ENCODE measurements around the gene BARX1.
"Not testable (repeated sequence)": the region's sequence is repeated elsewhere in the genome, so short reads cannot be mapped to it uniquely, and the experiment has no call there.

BARX1 gene

DNA sequence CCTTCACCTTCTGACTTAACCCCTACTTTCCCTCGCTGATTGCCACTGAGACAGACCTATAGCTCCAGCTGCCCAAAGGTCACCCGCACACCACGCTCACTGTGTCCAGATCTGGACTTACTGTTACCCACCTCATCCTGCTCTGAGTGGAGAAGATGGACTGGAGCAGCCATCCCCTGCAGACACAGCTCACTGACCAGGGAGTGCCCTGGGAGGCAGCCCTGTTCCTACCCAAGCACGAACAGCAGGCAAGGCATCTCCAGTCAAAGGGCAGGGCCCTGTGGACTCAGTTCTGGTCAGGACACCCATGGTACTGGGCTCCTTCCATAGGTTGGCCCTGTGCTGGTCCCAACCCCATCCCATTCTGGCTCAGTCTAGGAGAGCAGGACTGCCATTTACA lies 9.5 kb upstream of the BARX1 start:
- no peak for DNase-seq

DNA sequence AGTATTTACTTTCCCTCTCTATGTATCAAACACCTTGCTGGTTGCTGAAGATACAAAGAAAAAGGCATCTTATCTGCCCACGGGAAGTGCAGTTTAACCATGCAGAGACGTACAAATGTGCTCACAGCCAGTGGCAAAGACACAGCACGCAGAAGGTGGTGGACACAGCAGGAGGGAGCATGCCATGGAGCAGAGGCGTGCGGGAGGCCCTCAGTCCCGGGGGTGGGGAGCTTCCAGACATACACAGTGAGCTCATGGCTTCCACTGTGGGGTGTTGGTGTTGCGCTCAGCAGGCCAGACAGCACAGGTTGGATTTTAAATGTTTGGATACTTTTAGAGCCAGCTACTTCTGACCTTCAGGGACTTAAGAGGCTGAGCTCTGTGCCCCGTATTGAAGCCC lies 8.8 kb upstream of the BARX1 start:
- DNase-seq = no peak

DNA sequence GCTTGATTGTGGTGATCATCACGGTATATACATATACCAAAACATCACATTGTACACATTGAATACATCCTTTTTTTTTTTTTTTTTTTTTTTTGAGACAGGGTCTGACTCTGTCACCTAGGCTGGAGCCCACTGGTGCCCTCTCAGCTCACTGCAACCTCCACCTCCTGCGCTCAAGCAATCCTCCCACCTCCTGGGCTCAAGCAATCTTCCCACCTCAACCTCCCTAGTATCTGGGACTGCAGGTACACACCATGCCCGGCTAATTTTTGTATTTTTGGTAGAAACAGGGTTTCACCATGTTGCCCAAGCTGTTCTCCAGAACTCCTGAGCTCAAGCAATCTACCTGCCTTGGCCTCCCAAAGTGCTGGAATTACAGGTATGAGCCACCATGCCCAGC lies 8.3 kb upstream of the BARX1 start:
- not testable (repeated sequence) for DNase-seq

DNA sequence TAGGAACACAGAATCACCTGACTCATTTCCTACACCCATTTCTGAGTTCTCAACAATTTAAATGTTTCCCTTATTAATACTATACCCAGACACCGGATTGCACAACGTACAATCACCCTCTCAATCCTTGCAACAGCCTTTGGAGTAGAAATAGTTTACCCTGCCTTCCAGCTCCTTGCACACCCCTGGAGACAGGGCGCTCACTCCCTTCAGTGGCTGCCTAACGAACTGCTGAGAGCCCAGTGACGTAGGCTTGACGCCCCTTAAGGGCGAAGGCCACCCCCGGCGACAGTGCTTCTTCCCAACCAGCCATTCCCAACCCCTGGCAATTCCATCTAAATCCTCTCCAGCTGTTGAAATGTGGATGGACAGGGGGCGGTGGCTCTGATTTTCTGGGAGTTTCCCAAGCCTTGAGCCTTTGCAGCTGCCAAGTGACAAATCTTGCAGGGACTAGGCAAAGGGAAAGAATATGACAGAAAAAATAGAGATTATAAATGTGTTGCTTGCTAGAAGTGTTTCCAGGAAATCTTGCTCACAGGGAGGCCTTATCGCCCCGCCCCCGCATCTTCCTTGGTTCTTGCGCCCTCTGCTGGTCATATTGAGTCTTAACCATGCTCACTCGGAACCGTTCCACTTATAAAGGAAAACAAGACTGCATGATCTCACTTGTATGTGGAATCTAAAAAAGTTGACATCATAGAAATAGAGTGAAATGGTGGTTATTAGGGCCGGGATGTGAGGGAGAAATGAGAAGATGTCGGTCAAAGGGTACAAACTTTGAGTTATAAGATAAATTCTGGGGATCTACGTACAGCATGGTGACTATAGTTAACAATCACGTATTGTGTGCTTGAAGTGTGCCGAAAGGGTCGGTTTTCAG lies 7.6 kb upstream of the BARX1 start:
- peak; percentile 73 for DNase-seq

DNA sequence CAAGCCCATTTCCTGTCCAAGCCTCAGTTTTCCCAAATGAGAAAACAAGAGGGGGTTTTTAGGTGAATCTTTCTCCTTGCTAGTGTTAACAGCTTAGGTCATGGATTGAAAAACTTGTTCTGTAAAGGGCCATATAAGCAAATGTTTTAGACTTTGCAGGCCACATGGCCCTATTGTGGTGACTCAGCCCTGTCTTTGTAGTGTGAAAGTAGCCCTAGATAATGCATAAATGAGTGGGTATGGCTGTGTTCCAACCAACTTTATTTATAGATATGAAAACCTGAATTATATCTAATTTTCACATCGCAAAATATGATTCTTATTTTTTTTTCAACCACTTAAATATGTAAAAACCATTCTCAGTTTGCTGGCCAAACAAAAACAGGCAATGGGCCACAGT lies 6.9 kb upstream of the BARX1 start:
- DNase-seq = no peak

DNA sequence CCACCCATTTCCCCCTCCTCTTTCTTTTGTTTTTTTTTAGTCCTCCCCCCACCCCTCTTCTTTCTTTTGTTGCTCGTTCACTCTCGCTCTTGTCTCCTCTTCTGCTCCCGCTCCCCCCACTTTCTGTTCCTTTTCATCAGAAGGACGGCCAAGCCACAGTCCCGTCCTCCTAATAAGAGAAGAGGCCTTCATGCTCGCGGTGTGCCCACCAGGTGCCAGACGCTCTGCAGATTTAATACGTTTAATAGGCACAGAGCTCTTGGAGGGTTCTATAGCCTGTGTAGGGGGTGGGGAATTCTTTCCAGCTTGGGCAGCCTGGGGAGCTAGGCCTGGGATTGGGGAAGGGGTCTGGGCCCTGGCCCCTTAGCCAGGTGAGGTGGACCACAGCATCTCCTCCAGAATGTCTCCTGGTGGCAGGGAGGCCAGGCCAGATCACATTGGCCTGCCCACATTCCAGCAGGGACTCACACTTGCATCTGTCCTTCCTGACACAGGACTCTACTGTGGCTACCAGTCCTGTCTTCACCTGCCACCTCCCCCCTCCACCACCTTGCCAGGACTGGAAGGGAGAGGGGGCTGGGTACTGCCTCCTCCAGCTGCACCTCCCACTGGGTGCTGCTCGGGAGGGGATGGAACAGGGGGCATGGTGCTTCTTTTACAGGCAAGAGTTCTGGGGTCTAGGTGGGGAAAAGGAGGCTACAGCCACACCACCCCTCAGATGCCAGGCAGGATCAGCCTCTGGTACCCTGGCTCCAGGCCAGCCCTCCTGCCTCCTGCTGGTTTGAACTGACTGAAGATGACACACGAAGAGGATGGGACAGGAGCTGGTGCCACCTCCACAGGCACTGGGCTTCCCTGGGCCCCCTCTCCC lies 6.1 kb upstream of the BARX1 start:
- DNase-seq = no peak

DNA sequence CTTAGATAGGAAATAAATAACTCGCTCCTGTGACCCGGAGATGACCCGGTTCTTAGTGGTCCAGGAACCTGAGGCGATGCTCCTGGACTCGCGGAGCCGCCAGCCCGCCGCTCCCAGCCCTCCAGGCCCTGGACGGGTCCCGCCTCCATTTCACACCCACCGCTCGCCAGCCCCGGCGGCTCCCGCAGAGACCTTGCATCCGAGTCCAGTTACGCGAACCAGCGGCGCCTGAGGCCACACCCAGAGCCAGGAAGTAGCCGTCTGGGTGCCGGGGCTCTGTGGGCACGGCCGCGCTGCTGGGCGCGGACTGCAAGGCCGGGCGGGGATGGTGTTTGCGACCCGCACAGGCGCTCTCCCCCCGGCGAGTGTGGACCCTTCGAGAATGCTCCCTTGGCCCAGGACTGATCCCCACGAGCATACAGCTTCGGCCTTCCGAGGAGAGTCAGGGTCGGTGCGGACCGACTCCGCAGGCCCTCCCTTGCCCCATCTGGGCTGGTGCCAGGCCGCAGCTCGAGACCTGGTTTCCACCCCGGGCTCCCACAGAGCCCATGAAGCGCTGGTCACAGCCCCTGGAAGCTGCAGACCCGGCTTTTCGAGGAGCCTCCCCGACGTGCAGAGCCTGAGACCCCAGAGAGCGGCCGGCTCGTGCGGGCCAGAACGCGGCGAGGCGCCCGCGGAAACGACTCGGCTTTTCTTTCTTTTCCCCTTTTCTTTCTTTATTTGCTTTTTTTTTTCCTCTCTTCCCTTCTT lies 5.2 kb upstream of the BARX1 start:
- no peak for DNase-seq

DNA sequence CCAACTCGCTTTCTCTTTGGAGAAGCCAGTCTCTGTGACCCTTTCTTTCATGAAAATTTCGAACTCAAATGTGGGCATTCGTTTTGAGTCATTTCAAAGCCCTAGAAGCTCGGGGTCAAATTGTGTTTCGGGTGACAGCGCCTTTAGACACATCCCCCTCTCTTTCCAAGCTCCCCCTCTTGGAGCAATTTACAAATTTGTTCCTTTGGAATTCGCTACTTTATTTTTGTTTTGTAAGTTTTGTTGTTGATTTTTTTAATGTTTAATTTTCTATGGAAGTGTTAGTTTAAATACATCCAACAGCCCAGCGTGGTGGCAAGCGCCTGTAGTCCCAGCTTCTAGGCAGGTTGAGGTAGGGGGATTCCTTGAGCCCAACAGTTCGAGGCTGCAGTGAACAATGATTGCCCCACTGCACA lies 4.6 kb upstream of the BARX1 start:
- no peak for DNase-seq

DNA sequence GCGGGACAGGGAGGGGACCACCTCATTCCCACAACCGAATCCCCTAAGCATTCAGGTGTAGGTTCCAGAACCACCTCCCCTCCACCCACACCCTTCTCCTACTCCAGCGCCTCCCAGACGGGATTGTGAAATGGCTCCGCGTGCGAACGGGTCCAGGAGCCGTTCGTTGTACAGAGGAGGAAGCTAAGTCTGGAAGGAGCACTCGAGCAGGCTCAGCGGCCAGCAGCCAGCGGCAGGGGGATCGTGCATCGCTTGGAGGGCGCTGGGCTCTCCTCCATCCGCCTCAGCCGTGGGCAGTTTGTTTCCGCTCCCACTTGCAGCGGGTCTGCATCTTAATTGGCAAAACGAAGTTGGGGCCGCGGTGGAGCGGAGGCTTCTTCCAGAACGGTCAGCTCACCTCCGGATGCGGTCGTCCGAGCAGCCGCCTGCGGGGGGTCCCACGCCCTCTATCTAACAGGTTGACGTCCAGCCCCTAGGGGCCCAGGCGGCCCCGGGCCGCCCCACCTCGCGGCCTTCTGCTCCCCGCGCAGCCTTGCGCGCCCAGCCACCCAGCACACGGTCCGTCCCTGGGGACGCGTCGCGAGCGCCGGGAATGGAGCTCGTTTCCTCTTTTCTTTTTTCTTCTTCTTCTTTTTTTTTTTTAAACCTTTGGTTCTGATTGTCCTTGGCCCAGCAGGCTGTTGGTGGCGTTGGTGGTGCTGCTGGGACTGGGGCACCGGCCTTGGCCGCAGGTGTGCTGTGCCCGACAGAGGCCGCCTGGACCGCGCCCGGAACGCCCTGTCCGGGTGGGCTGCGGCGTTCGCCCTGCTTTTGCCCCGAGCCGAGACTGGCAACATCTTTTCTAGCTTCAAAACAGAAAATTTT lies 3.9 kb upstream of the BARX1 start:
- no peak for DNase-seq

DNA sequence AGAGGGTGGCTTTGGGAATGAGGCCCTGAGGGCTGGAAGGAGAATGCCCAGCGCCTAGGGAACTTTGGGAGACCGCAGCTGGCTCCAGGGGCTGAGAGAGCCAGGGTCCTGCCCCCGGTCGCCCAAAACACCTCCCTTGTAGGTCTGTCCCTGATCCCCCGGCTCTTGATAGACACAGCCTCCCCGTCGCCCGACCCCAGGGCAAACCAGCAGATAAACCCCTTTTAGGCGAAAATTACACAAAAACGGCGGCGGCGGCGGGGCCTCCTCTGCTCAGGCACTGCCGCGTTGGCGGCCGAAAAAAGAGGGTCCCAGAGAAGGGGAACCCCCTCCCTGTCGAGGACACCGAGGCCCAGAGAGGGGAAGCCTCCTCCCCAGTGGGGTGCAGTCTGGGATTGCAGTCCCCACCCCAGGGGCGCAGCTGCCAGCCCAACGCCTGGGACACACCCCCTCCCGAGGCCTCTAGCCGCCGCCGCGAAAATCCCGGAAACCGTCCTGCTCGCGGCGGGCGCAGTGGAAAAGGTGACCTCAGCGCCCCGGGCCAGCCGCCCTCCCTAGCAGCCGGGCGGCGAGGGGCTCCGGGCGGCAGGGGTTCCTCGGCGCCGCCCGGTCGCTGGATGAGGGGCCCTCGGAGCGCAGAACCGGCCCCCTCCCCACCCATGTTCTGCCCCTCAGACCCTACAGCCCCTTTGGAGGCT lies 3.1 kb upstream of the BARX1 start:
- DNase-seq = no peak

DNA sequence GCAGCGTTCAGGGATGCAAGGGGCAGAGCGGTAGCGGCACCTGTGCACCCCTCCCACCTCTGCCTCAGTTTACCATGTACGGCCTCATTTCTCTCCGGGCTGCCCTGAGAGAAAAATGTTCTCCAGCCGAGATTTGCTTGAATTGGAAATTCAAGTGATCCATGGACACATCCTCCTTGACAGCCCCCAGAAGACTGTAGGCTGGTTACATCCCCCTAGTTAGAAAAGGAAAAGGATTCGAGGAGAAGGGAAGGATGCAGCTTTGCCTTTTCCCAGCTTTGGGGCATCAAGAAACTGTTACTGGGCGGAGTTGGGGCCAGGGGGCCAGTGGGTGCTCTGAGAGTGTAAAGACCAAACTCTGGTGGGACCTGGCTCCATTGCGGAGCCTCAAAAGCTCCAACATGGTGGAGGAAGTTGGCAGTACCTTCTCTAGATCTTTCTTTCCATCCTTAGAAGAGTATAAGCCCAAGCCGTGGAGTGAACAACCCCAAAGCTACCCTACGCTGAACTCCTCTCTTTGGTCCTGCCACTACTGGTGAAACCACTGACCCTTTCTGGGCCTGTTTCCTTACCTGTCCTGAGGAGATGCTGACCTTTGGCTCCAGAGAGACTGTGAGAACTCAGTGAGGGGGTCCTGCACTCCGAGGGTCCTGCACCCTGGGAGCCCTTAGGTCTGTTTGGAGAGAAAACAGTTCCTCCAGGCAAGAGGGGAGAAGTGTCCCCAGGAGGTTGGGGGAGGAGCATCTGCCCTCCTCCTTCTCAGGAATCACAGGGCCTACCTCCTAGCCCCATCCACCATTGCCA lies 1.0 kb upstream of the BARX1 start:
- no peak for DNase-seq

DNA sequence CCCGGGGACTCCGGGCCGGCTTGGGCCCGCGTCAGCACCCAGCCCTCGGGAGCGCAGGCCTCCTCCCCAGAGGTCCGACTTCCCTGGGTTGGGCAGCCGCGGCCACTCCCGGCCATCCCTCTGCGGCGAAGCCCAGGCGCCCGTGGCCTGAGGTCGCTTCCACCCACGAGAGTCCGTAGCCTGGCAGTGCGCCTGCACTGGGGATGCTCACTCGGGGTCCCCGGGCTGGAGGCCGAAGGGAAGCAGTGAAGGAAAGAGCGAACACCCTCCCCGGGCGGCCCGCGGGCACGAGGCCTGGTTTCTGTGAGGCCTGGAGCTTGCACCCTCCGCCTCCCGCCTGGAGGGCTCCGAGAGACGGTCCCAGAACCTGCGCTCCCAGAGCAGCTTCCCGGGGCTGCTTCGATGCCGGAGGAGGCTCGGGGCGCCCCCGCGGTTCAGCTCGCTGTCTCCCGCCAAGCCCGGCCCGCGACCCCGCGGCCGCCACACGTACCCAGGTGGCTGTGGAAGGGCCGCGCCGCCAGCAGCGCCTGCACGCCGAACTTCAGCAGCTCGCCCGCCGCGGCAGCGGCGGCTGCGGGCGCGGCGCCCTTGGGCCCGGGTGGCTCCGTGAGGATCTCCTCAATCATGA lies 607 bp downstream of the BARX1 start:
- DNase-seq = no peak

DNA sequence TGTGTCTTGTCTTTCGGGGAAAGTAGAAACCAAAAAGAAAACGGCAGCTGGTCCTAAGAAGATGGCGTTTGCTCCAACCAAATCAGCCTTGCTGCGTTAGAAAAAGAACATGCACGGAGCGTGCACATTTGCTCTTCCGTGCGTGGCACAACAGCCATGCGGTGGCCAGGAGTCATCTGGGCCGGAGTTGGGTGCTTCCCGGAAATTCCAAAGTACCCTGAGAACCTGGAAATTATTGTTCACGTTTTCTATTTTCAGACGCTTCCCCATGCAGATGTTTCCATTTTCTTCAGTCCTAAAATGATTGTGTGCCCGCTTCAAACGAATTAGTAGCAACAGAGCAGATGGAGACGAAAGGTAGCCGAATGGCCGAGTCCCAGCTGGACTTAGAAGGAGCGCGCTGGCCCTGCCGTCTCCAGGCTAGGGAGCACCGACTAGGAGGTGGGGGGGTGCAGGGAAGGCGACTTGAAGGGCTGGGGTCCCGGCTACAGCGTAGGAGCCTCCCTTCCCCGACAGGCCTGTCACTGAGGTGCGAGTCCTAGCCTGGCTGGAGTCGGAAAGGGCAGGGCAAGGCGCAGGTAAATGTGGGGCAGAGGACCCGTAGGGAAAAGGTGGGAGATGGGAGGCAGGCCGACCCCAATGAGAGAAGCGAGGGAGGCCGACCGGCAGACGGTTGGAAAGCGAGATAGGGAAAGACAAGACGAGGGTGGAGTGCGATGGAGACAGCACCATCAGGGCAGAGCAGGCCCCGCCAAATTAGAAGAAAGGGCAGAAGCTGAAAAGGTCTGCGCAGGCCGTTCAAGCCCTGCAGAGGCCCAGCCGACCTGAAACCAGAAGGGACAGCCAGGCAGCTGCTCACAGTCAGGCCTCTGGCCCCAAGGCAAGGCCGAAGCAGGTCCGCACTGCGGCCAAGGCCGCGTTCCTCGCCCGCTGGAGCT lies 1.4 kb downstream of the BARX1 start:
- DNase-seq = no peak

DNA sequence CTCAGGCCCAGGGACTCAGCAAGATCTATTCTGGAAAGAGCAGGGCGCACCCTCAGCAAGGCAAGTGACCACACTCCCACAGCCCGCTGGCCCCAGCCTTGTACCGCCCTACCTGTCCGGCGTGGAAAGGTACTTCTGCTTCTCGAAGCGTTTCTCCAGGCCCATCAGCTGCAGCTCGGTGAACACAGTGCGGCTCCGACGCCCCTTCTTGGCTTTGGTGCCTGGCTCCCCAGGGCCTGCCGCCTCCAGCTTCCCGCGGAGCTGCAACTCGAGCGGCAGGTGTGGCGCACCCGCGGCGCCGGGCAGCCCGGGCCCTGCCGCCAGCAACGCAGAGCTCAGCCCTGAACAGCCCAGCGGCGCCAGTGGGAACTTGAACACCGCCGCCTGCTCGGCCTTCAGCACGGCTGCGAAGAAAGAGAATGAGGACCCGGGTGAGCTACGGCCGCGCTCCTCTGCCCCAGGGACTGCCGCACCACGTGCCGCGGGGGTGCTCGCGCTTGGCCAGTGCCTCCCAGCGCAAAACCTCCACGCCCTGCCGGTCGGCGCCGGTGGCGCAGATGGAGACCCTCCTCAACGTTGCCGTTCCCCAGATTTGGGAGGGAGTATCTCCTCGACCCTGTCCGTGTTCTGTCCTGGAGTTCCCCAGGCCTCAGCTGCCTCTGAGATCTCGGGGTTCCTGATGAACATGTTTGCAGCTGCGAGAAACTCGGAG lies 2.2 kb downstream of the BARX1 start:
- DNase-seq = no peak

DNA sequence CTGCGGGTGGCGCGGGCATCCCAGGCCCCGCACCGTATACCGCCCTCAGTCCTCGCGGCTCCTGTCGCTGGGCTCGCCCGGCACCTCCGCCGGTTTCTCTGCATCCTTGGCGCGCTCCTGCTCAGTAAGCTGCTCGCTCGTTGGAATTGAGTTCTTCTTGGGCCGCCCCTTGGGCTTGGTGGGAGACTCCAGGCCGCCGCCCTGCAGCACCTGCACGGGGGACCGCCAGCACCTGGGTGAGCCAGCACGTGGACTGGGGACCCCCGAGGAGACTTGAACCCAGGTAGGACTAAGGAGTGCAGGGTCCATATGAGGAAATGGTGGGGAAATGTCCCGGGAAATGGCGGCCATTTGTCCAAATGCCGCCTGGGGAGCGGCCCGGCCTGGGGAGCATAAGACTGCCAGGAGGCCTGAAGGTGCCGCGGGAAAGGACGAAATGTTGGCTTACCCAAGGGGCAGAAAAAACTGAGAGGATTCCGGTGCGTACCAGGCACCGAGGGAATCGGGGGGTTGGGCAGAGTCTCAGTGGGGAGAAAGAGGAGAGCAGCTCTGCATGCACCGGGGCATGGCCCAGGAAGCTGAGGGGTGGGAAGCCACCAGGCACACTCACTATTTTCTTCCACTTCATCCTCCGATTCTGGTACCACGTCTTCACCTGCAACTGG lies 2.9 kb downstream of the BARX1 start:
- no peak for DNase-seq

DNA sequence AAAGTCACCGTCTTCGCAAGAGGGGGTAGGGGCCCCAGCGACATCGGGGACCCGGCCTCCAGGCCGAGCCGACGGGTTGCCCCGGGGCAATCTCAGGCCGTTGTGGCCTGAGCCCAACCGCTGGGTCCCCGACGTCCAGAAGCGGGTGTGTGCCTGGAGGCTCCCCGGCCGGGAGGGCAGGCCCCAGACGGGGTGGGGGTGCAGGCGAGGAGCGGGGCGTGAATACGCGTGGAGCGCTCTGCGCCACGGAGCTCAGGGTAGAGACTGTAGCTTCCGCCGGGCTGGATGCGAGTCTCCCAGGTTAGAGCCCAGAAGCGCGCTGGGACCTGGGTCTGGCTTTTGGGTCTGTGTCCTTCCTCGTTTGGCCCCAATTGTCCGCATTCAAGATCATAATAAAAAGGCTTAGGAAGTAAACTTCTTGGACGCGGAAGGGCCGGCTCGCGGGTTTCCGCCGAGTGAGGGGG lies 3.5 kb downstream of the BARX1 start:
- peak; percentile 38 for DNase-seq
